ENCODE measurements around the gene ADGRL2. TPM values are rescaled to one million over a fixed set of nuclear protein-coding genes. Genes with fewer than 3 reads are reported as not detected.

ADGRL2 gene
- total and polyA plus RNA-seq, 9 of the 15 experiments (the other 6 are each of a cell fraction or from before 2014, with no cell fraction given) = 0.03 to 0.15 (median 0.13) TPM; not detected in 6

DNA sequence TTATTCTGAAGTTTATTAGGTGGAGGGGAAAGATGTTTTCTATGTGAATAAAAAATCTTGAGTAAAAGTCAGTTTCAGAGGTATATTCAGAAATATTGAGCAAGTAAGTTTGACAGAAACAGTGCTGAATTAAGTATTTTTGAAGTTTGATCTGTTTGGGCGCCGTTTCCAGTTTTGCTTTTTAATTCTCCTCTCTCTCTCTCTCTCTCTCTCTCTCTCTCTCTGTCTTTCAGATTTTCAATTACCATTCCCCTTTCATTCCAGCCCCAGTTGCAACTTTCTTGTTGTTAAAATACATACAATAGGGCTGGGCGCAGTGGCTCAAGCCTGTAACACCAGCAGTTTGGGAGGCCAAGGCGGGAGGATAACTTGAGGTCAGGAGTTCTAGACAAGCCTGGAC lies 24.0 kb downstream of the ADGRL2 start (continued):
- TF ChIP-seq, protein P1, sequence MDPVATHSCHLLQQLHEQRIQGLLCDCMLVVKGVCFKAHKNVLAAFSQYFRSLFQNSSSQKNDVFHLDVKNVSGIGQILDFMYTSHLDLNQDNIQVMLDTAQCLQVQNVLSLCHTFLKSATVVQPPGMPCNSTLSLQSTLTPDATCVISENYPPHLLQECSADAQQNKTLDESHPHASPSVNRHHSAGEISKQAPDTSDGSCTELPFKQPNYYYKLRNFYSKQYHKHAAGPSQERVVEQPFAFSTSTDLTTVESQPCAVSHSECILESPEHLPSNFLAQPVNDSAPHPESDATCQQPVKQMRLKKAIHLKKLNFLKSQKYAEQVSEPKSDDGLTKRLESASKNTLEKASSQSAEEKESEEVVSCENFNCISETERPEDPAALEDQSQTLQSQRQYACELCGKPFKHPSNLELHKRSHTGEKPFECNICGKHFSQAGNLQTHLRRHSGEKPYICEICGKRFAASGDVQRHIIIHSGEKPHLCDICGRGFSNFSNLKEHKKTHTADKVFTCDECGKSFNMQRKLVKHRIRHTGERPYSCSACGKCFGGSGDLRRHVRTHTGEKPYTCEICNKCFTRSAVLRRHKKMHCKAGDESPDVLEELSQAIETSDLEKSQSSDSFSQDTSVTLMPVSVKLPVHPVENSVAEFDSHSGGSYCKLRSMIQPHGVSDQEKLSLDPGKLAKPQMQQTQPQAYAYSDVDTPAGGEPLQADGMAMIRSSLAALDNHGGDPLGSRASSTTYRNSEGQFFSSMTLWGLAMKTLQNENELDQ (CRISPR knock-in tag; IDR thresholded peaks at IDR 0.05; ENCODE audit: borderline replicate concordance) = no peak
- TF ChIP-seq, protein P2, sequence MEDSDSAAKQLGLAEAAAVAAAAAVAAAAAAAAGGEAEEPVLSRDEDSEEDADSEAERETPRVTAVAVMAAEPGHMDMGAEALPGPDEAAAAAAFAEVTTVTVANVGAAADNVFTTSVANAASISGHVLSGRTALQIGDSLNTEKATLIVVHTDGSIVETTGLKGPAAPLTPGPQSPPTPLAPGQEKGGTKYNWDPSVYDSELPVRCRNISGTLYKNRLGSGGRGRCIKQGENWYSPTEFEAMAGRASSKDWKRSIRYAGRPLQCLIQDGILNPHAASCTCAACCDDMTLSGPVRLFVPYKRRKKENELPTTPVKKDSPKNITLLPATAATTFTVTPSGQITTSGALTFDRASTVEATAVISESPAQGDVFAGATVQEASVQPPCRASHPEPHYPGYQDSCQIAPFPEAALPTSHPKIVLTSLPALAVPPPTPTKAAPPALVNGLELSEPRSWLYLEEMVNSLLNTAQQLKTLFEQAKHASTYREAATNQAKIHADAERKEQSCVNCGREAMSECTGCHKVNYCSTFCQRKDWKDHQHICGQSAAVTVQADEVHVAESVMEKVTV (CRISPR knock-in tag; IDR thresholded peaks at IDR 0.05) = no peak

DNA sequence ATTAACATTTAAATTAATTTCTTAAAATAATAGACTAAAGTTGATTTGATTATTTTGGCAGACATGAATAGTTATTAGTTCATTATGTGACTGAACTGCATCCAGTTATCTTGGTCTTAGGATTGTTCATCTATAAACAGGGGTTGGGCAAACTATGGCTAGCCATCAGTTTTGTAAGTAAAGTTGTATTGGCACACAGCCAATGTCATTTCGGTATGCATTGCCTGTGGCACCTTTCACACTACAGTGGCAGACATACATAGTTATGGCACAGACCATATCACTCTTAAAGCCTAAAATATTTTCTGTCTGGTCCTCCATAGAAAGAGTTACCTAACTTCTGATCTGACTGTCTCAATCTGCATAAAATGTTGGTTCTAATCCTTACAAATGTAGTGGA lies 27.2 kb downstream of the ADGRL2 start:
- Histone ChIP-seq H3K9me1 (ENCODE audit: control insufficient read depth, insufficient read depth, low read length) (no peaks in the 10 kb centered on the region), H3K4me3 (no peak overlapping the region), H3K36me3 (ENCODE audit: control insufficient read depth, insufficient read depth, low read length) (no peaks in the 10 kb centered on the region), H3K9ac (ENCODE audit: insufficient read depth in 1 of 2, low read depth in 2 of 2, low read length in 2 of 2) (no peak overlapping the region), H4K20me1 (replicated peaks; ENCODE audit: control insufficient read depth, insufficient read depth, low read length) (no peaks in the 10 kb centered on the region), H3K27ac (ENCODE audit: extremely low read depth, low read depth, low read length) (no peak overlapping the region), H3K27me3 (ENCODE audit: control insufficient read depth in 2 of 2, insufficient read depth in 2 of 2, low read length in 2 of 2) (no peaks in the 10 kb centered on the region), H3K4me2 (ENCODE audit: insufficient read depth, low read length) (no peak overlapping the region), H3K9me3 (replicated peaks; ENCODE audit: control insufficient read depth, insufficient read depth, low read depth, low read length) (no peaks in the 10 kb centered on the region), H2AFZ (ENCODE audit: low read depth, low read length) (no peak overlapping the region), H3K4me1 (replicated peaks in 1 of 2; ENCODE audit: control insufficient read depth in 2 of 2, insufficient read depth in 2 of 2, low read length in 2 of 2) (no peaks in the 10 kb centered on the region), H3K79me2 (ENCODE audit: control insufficient read depth, insufficient read depth, low read length) (no peaks in the 10 kb centered on the region)
- in situ Hi-C loops (cut with MboI) = no loop called here
- FAIRE-seq (no peak), ATAC-seq (no peak), DNase-seq (ENCODE audit: extremely low read depth in 1 of 4, low spot score in 3 of 4) (no peak)
- TF ChIP-seq, protein P3, sequence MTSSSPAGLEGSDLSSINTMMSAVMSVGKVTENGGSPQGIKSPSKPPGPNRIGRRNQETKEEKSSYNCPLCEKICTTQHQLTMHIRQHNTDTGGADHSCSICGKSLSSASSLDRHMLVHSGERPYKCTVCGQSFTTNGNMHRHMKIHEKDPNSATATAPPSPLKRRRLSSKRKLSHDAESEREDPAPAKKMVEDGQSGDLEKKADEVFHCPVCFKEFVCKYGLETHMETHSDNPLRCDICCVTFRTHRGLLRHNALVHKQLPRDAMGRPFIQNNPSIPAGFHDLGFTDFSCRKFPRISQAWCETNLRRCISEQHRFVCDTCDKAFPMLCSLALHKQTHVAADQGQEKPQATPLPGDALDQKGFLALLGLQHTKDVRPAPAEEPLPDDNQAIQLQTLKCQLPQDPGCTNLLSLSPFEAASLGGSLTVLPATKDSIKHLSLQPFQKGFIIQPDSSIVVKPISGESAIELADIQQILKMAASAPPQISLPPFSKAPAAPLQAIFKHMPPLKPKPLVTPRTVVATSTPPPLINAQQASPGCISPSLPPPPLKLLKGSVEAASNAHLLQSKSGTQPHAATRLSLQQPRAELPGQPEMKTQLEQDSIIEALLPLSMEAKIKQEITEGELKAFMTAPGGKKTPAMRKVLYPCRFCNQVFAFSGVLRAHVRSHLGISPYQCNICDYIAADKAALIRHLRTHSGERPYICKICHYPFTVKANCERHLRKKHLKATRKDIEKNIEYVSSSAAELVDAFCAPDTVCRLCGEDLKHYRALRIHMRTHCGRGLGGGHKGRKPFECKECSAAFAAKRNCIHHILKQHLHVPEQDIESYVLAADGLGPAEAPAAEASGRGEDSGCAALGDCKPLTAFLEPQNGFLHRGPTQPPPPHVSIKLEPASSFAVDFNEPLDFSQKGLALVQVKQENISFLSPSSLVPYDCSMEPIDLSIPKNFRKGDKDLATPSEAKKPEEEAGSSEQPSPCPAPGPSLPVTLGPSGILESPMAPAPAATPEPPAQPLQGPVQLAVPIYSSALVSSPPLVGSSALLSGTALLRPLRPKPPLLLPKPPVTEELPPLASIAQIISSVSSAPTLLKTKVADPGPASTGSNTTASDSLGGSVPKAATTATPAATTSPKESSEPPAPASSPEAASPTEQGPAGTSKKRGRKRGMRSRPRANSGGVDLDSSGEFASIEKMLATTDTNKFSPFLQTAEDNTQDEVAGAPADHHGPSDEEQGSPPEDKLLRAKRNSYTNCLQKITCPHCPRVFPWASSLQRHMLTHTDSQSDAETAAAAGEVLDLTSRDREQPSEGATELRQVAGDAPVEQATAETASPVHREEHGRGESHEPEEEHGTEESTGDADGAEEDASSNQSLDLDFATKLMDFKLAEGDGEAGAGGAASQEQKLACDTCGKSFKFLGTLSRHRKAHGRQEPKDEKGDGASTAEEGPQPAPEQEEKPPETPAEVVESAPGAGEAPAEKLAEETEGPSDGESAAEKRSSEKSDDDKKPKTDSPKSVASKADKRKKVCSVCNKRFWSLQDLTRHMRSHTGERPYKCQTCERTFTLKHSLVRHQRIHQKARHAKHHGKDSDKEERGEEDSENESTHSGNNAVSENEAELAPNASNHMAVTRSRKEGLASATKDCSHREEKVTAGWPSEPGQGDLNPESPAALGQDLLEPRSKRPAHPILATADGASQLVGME (CRISPR knock-in tag; IDR thresholded peaks at IDR 0.05) = no peak
- no peak for TF ChIP-seq MCM5 (IDR thresholded peaks at IDR 0.05; ENCODE audit: low read depth)
- 0% methylated on average over 1 of the region's 1 CpG for WGBS (ENCODE audit: insufficient coverage, low coverage, missing lambda C conversion rate)
- CTCF ChIA-PET (ENCODE audit: low intra/inter-chr PET ratio) = no interaction called here
- intact Hi-C loops (cut with micrococcal nuclease) = no loop called here
- POLR2A ChIA-PET = no interaction called here
- no TSS peak for BruUV-seq (replicated peaks)
